ENCODE measurements around the gene GRIK4. TPM values are rescaled to one million over a fixed set of nuclear protein-coding genes. Genes with fewer than 3 reads are reported as not detected.
"Not testable (repeated sequence)": the region's sequence is repeated elsewhere in the genome, so short reads cannot be mapped to it uniquely, and the experiment has no call there.

The GRIK4 gene
- total and polyA plus RNA-seq, 2 experiments from 2014 or later: not detected

GRCh38 chr11:120759046-120759445, 247.5 kb downstream of the GRIK4 start:
- Histone ChIP-seq H3K4me2 (ENCODE audit: unreplicated experiment) (no peak overlapping the region), H3K9me2 (ENCODE audit: insufficient read depth) (no peaks in the 10 kb centered on the region), H3K27me3 (replicated peaks; ENCODE audit: insufficient read depth) (no peaks in the 10 kb centered on the region), H3K9ac (no peak overlapping the region), H3K9me3 (ENCODE audit: low read depth) (no peaks in the 10 kb centered on the region), H3F3A (ENCODE audit: insufficient read depth) (no peaks in the 10 kb centered on the region), H3K4me3 (no peak overlapping the region), H4K20me1 (ENCODE audit: insufficient read depth) (no peaks in the 10 kb centered on the region), H3K4me1 (ENCODE audit: insufficient read depth) (no peaks in the 10 kb centered on the region), H2AFZ (no peak overlapping the region), H3K36me3 (ENCODE audit: low read depth) (no peaks in the 10 kb centered on the region), H3K79me2 (ENCODE audit: insufficient read depth) (no peaks in the 10 kb centered on the region), H3K27ac (no peak overlapping the region)
- in situ Hi-C loops (cut with MboI): no loop called here
- 51 to 52% methylated on average over 2 of the region's 2 CpGs for WGBS, 2 experiments (ENCODE audit: low coverage in 1 of 2, low lambda C conversion rate in 2 of 2, missing lambda C conversion rate in 2 of 2)
- no peak for DNase-seq
- TF ChIP-seq EZH2phosphoT487 (IDR thresholded peaks at IDR 0.05; ENCODE audit: insufficient read depth, low read depth) (no peak), EZH2 (IDR thresholded peaks at IDR 0.05; ENCODE audit: insufficient read depth, poor library complexity, severe bottlenecking) (no peak)

DNA sequence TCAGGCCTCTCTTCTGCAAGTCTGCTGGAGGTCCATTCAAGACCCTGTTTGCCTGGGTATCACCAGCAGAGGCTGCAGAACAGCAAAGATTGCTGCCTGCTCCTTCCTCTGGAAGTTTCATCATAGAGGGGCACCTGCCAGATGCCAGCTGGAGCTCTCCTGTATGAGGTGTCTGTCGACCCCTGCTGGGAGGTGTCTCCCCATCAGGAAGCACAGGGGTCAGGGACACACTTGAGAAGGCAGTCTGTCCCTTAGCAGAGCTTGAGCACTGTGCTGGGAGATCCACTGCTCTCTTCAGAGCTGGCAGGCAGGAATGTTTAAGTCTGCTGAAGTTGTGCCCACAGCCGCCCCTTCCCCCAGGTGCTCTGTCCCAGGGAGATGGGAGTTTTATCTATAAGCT, 254.2 kb downstream of the GRIK4 start:
- H2AFZ ChIP-seq; in situ Hi-C loops (cut with MboI); H3K27ac ChIP-seq; H3K9me2 ChIP-seq (ENCODE audit: insufficient read depth); H3K4me3 ChIP-seq; H4K20me1 ChIP-seq (ENCODE audit: insufficient read depth); H3K4me2 ChIP-seq (ENCODE audit: unreplicated experiment); H3K9me3 ChIP-seq (ENCODE audit: low read depth); H3K79me2 ChIP-seq (ENCODE audit: insufficient read depth); H3K27me3 ChIP-seq (replicated peaks; ENCODE audit: insufficient read depth); H3F3A ChIP-seq (ENCODE audit: insufficient read depth); H3K9ac ChIP-seq; H3K4me1 ChIP-seq (ENCODE audit: insufficient read depth); DNase-seq; H3K36me3 ChIP-seq (ENCODE audit: low read depth): not testable (repeated sequence)
- WGBS, 2 experiments (ENCODE audit: low coverage in 1 of 2, low lambda C conversion rate in 2 of 2, missing lambda C conversion rate in 2 of 2): 34 to 47% methylated on average over 2 of the region's 2 CpGs

DNA sequence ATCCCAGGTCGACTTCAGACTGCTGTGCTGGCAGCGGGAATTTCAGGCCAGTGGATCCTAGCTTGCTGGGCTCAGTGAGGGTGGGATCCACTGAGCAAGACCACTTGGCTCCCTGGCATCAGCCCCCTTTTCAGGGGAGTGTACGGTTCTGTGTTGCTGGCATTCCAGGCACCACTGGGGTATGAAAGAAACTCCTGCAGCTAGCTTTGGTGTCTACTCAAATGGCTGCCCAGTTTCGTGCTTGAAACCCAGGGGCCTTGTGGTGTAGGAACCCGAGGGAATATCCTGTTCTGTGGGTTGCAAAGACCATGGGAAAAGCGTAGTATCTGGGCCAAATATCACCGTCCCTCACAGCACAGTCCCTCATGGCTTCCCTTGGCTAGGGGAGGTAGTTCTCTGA, 254.8 kb downstream of the GRIK4 start:
- in situ Hi-C loops (cut with MboI): no loop called here
- no peak for DNase-seq
- H3K9me2 ChIP-seq (ENCODE audit: insufficient read depth): no peaks in the 10 kb centered on the region
- H4K20me1 ChIP-seq (ENCODE audit: insufficient read depth): no peaks in the 10 kb centered on the region
- H3K27ac ChIP-seq: no peak overlapping the region
- H3K9me3 ChIP-seq (ENCODE audit: low read depth): no peaks in the 10 kb centered on the region
- no peak for TF ChIP-seq EZH2phosphoT487 (IDR thresholded peaks at IDR 0.05; ENCODE audit: insufficient read depth, low read depth)
- no peak for TF ChIP-seq EZH2 (IDR thresholded peaks at IDR 0.05; ENCODE audit: insufficient read depth, poor library complexity, severe bottlenecking)
- H3F3A ChIP-seq (ENCODE audit: insufficient read depth): no peaks in the 10 kb centered on the region
- H3K27me3 ChIP-seq (replicated peaks; ENCODE audit: insufficient read depth): peaks cover 4% of the 10 kb centered on the region; the same call in 1 of the 2 replicates
- H3K4me3 ChIP-seq: no peak overlapping the region
- H3K36me3 ChIP-seq (ENCODE audit: low read depth): no peaks in the 10 kb centered on the region
- no peak overlapping the region for H3K9ac ChIP-seq
- no peak overlapping the region for H3K4me2 ChIP-seq (ENCODE audit: unreplicated experiment)
- H3K79me2 ChIP-seq (ENCODE audit: insufficient read depth): no peaks in the 10 kb centered on the region
- H2AFZ ChIP-seq: no peak overlapping the region
- 43% methylated on average over 7 of the region's 7 CpGs for WGBS, 2 experiments (ENCODE audit: low coverage in 1 of 2, low lambda C conversion rate in 2 of 2, missing lambda C conversion rate in 2 of 2)
- H3K4me1 ChIP-seq (ENCODE audit: insufficient read depth): no peaks in the 10 kb centered on the region

- Histone ChIP-seq H3K9me3 (ENCODE audit: low read depth) (no peaks in the 10 kb centered on the region), H3F3A (ENCODE audit: insufficient read depth) (no peaks in the 10 kb centered on the region), H3K79me2 (ENCODE audit: insufficient read depth) (no peaks in the 10 kb centered on the region), H4K20me1 (ENCODE audit: insufficient read depth) (no peaks in the 10 kb centered on the region), H3K27me3 (replicated peaks; ENCODE audit: insufficient read depth) (peaks cover 4% of the 10 kb centered on the region; the same call in 1 of the 2 replicates), H3K4me1 (ENCODE audit: insufficient read depth) (no peaks in the 10 kb centered on the region), H3K4me3 (no peak overlapping the region), H3K4me2 (ENCODE audit: unreplicated experiment) (no peak overlapping the region), H2AFZ (no peak overlapping the region), H3K9me2 (ENCODE audit: insufficient read depth) (no peaks in the 10 kb centered on the region), H3K27ac (no peak overlapping the region), H3K36me3 (ENCODE audit: low read depth) (no peaks in the 10 kb centered on the region), H3K9ac (no peak overlapping the region)
- no peak for TF ChIP-seq EZH2phosphoT487 (IDR thresholded peaks at IDR 0.05; ENCODE audit: insufficient read depth, low read depth)
- TF ChIP-seq EZH2 (IDR thresholded peaks at IDR 0.05; ENCODE audit: insufficient read depth, poor library complexity, severe bottlenecking): no peak
- in situ Hi-C loops (cut with MboI): no loop called here
- DNase-seq: no peak
- WGBS, 2 experiments (ENCODE audit: low coverage in 1 of 2, low lambda C conversion rate in 2 of 2, missing lambda C conversion rate in 2 of 2): 11 to 17% methylated on average over 2 of the region's 2 CpGs
These were observed 257.4 kb downstream of the GRIK4 start for GRCh38 chr11:120768949-120769348.

DNA sequence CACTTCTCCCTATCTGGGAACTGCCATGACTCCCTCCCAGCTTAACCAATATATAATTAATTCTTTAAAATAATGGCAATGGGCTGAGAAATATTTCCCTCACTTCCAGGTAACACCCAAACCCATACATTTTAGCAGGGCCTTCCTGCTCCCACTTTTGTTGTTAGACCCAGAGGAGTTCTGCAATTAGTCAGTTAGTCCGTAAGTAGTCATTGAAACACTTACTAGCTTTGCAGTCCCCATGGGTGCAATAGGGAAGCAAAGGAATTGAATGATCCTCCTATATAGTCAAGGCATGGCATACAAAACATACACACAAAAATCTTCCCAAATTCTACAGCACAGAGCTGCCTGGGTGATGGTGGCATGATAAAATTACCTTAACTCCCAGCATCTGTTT, 258.4 kb downstream of the GRIK4 start:
- no peak overlapping the region for H3K27ac ChIP-seq
- H3K9ac ChIP-seq: no peak overlapping the region
- TF ChIP-seq EZH2 (IDR thresholded peaks at IDR 0.05; ENCODE audit: insufficient read depth, poor library complexity, severe bottlenecking): no peak
- TF ChIP-seq EZH2phosphoT487 (IDR thresholded peaks at IDR 0.05; ENCODE audit: insufficient read depth, low read depth): no peak
- H2AFZ ChIP-seq: no peak overlapping the region
- H3K9me2 ChIP-seq (ENCODE audit: insufficient read depth): no peaks in the 10 kb centered on the region
- H3K4me3 ChIP-seq: no peak overlapping the region
- in situ Hi-C loops (cut with MboI): no loop called here
- H3F3A ChIP-seq (ENCODE audit: insufficient read depth): no peaks in the 10 kb centered on the region
- no peaks in the 10 kb centered on the region for H3K79me2 ChIP-seq (ENCODE audit: insufficient read depth)
- H3K4me1 ChIP-seq (ENCODE audit: insufficient read depth): no peaks in the 10 kb centered on the region
- H3K27me3 ChIP-seq (replicated peaks; ENCODE audit: insufficient read depth): no peaks in the 10 kb centered on the region; the same call in 1 of the 2 replicates
- 38 to 45% methylated on average over 1 of the region's 1 CpG for WGBS, 2 experiments (ENCODE audit: low coverage in 1 of 2, low lambda C conversion rate in 2 of 2, missing lambda C conversion rate in 2 of 2)
- H3K9me3 ChIP-seq (ENCODE audit: low read depth): no peaks in the 10 kb centered on the region
- H3K4me2 ChIP-seq (ENCODE audit: unreplicated experiment): no peak overlapping the region
- no peak for DNase-seq
- no peaks in the 10 kb centered on the region for H3K36me3 ChIP-seq (ENCODE audit: low read depth)
- H4K20me1 ChIP-seq (ENCODE audit: insufficient read depth): no peaks in the 10 kb centered on the region
